Esophagus muscularis mucosa (tissue), 4 donors: ENCODE data around the gene CUBN. TPM values are rescaled to one million over a fixed set of nuclear protein-coding genes. Genes with fewer than 3 reads are reported as not detected.

Source experiments
- DNase-seq: peaks from one replicate; pipeline ENCODE4 v3.0.0-alpha.2; 2017; ENCODE audit errors: extremely low spot score
- H3K27ac ChIP-seq, 4 donors: fragments of 200-600 bp; sonication (generic); replicated peaks in 1 of 4; 1 replicate in 3 of 4; 2 replicates in 1 of 4; pipeline ENCODE4 v1.5.1; 2016 to 2019; ENCODE audit warnings: mild to moderate bottlenecking in 1 of 4
- H3K27me3 ChIP-seq, 4 donors: fragments of 200-600 bp; sonication (generic); one replicate each; pipeline versions ENCODE4 v1.5.1 to v1.6.0; 2016 to 2019
- H3K36me3 ChIP-seq, 4 donors: fragments of 200-600 bp; sonication (generic); one replicate each; pipeline ENCODE4 v1.5.1; 2016 to 2019
- H3K4me1 ChIP-seq, 4 donors: fragments of 200-600 bp; sonication (generic); one replicate each; pipeline ENCODE4 v1.5.1; 2016 to 2019
- H3K4me3 ChIP-seq, 4 donors: fragments of 200-600 bp; sonication (generic); 1 replicate in 2 of 4; 2 replicates in 2 of 4; pipeline ENCODE4 v1.5.1; 2016 to 2019; ENCODE audit warnings: mild to moderate bottlenecking in 4 of 4, moderate library complexity in 1 of 4
- H3K9me3 ChIP-seq, 4 donors: fragments of 200-600 bp; sonication (generic); 1 replicate in 3 of 4; 2 replicates in 1 of 4; pipeline ENCODE4 v1.5.1; 2016 to 2019
- CTCF ChIP-seq, 3 experiments: fragments of 200-600 bp in 2 of 3; fragments of 450-650 bp in 1 of 3; sonication (generic) in 2 of 3; IDR thresholded peaks; one replicate each; pipeline ENCODE4 v1.5.1; 2017 to 2019; ENCODE audit warnings: antibody characterized with exemption in 3 of 3, mild to moderate bottlenecking in 2 of 3, moderate library complexity in 1 of 3
- EP300 ChIP-seq: sonication (generic); formaldehyde crosslinking; IDR thresholded peaks from one replicate; pipeline ENCODE4 v1.6.1; 2017; ENCODE audit warnings: antibody characterized with exemption
- POLR2A ChIP-seq: fragments of 450-650 bp; IDR thresholded peaks from one replicate; pipeline ENCODE4 v1.6.1; 2017; ENCODE audit warnings: antibody characterized with exemption, moderate library complexity, mild to moderate bottlenecking, low read depth
- POLR2AphosphoS5 ChIP-seq, 2 donors: sonication (generic); formaldehyde crosslinking; IDR thresholded peaks; one replicate each; pipeline ENCODE4 v1.6.1; 2017; ENCODE audit warnings: antibody characterized with exemption in 2 of 2
- WGBS: methylation state at CpG from one replicate; pipeline ENCODE4 v1.1.5; 2018; 5-methylcytosine and 5-hydroxymethylcytosine counted together
- intact Hi-C: fragments of 100-400 bp; cut with DNase I; formaldehyde crosslinking; loops from one replicate; pipeline ENCODE4 v1.15.1; 2023
- total RNA-seq, 4 donors: library from RNA; depleted of rRNA; stranded (reverse); fragments of >200 nt; gene quantifications; one replicate each; pipeline versions ENCODE4 v1.1.0 to v1.2.1, GENCODE V29; 2016

The CUBN gene
- total RNA-seq, 4 donors from 2014 or later, result 1.3 to 4.6 (median 2.3) TPM

- no peak for DNase-seq
- intact Hi-C loops, result no loop called here
- H3K9me3 ChIP-seq, result no peaks in the 10 kb centered on the region
These were observed 205.9 kb downstream of the CUBN start for GRCh38 chr10:16923726-16924125.

GRCh38 chr10:16923309-16923708, 206.3 kb downstream of the CUBN start:
- no peaks in the 10 kb centered on the region for H3K27me3 ChIP-seq
- H3K9me3 ChIP-seq, result no peaks in the 10 kb centered on the region
- H3K36me3 ChIP-seq, result no peaks in the 10 kb centered on the region
- H3K4me1 ChIP-seq, result no peaks in the 10 kb centered on the region
- no peak for DNase-seq
- H3K27ac ChIP-seq, result no peak overlapping the region
- no peak overlapping the region for H3K4me3 ChIP-seq
- 80% methylated on average over 2 of the region's 2 CpGs for WGBS
- intact Hi-C loops, result no loop called here
- TF ChIP-seq CTCF (IDR thresholded peaks at IDR 0.05), result no peak
- TF ChIP-seq POLR2AphosphoS5 (IDR thresholded peaks at IDR 0.05), result no peak
- TF ChIP-seq POLR2A, result no peak
- no peak for TF ChIP-seq EP300

More at GRCh38 chr10:16923726-16924125, 205.9 kb downstream of the CUBN start:
- TF ChIP-seq EP300, result no peak
- TF ChIP-seq POLR2AphosphoS5 (IDR thresholded peaks at IDR 0.05), result no peak
- TF ChIP-seq POLR2A, result no peak
- TF ChIP-seq CTCF (IDR thresholded peaks at IDR 0.05), result no peak
- H3K36me3 ChIP-seq, result no peaks in the 10 kb centered on the region
- WGBS, result 97% methylated on average over 3 of the region's 3 CpGs
- H3K4me3 ChIP-seq, result no peak overlapping the region
- H3K27ac ChIP-seq, result no peak overlapping the region
- H3K27me3 ChIP-seq, result no peaks in the 10 kb centered on the region
- H3K4me1 ChIP-seq, result no peaks in the 10 kb centered on the region

- H3K27ac ChIP-seq, result no peak overlapping the region
- no peaks in the 10 kb centered on the region for H3K36me3 ChIP-seq
- H3K27me3 ChIP-seq, result no peaks in the 10 kb centered on the region
- no peak for DNase-seq
- 51% methylated on average over 9 of the region's 9 CpGs for WGBS
- intact Hi-C loops, result no loop called here
- no peaks in the 10 kb centered on the region for H3K4me1 ChIP-seq
- no peaks in the 10 kb centered on the region for H3K9me3 ChIP-seq
- no peak for TF ChIP-seq POLR2A
- no peak for TF ChIP-seq POLR2AphosphoS5 (IDR thresholded peaks at IDR 0.05)
- no peak for TF ChIP-seq EP300
- TF ChIP-seq CTCF (IDR thresholded peaks at IDR 0.05), result no peak
- no peak overlapping the region for H3K4me3 ChIP-seq
These were observed 210.3 kb downstream of the CUBN start for GRCh38 chr10:16919121-16919982.

GRCh38 chr10:16916496-16916895, 213.1 kb downstream of the CUBN start:
- Histone ChIP-seq H3K4me3 (no peak overlapping the region), H3K27me3 (no peaks in the 10 kb centered on the region), H3K9me3 (no peaks in the 10 kb centered on the region), H3K4me1 (no peaks in the 10 kb centered on the region), H3K27ac (no peak overlapping the region), H3K36me3 (no peaks in the 10 kb centered on the region)
- TF ChIP-seq CTCF (IDR thresholded peaks at IDR 0.05) (no peak), EP300 (no peak), POLR2AphosphoS5 (IDR thresholded peaks at IDR 0.05) (no peak), POLR2A (no peak)
- over 99% methylated on average over 6 of the region's 6 CpGs for WGBS
- no peak for DNase-seq
- intact Hi-C loops, result no loop called here
